Upper lobe of right lung (tissue), 1 donor: ENCODE measurements around the gene BMS1. TPM values are rescaled to one million over a fixed set of nuclear protein-coding genes. Genes with fewer than 3 reads are reported as not detected.
"Not testable (repeated sequence)": the region's sequence is repeated elsewhere in the genome, so short reads cannot be mapped to it uniquely, and the experiment has no call there.

ENCODE experiments used
- ATAC-seq: fragments of 200-7000 bp; cut with Tn5 transposase; one replicate; pipeline ENCODE4 v1.9.1; 2020; ENCODE audit warnings: mild to moderate bottlenecking, moderate library complexity
- DNase-seq: peaks from one replicate; pipeline ENCODE4 v3.0.0-alpha.2; 2020
- H3K27ac ChIP-seq: fragments of 200-600 bp; one replicate; pipeline ENCODE4 v1.8.0; 2022
- H3K27me3 ChIP-seq: fragments of 200-600 bp; one replicate; pipeline ENCODE4 v1.8.0; 2022; ENCODE audit warnings: mild to moderate bottlenecking
- H3K36me3 ChIP-seq: fragments of 200-600 bp; one replicate; pipeline ENCODE4 v1.8.0; 2022
- H3K4me1 ChIP-seq: fragments of 200-600 bp; one replicate; pipeline ENCODE4 v1.8.0; 2022
- H3K4me3 ChIP-seq: fragments of 200-600 bp; one replicate; pipeline ENCODE4 v1.8.0; 2022; ENCODE audit warnings: mild to moderate bottlenecking
- H3K9me3 ChIP-seq: fragments of 200-600 bp; one replicate; pipeline ENCODE4 v1.8.0; 2022
- intact Hi-C: fragments of 100-400 bp; cut with DNase I; formaldehyde crosslinking; loops from one replicate; pipeline ENCODE4 v1.11.0; 2022
- total RNA-seq: library from RNA; stranded (reverse); fragmentation: NEBNext Ultra II Directional; extraction: Animal tissue kit (Norgen Biotek cat#: 25700); gene quantifications from one replicate; pipeline ENCODE4 v1.2.1, GENCODE V29; 2021
- TF ChIP-seq, protein P1 (sequence below): fragments of 200-600 bp; IDR thresholded peaks from one replicate; pipeline ENCODE4 v1.8.0; 2022; ENCODE audit warnings: antibody characterized with exemption
- donor health status: DM: no; HTN: yes; CAD: no; lungs with severe emphysema.

Gene BMS1
- total RNA-seq, 1 donor from 2014 or later, result 13.0 TPM

DNA sequence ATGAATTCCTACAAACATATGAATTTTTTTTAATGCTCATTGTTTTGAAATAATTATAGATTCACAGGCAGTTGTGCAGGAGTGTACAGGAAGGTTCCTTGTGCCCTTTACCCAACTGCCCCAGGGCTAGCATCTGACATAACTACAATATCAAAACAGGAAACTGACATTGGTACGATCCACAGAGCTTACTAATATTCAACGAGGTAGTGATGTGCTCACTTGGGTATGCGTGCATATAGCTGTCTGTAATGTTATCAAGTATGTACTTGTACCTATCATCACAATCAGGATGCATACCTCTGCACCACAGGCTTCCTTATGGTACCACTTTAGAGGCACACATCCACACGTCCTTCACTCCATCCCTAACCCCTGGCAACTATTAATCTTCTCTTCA, 68.3 kb downstream of the BMS1 start:
- Histone ChIP-seq H3K27me3 (peaks cover 8% of the 10 kb centered on the region), H3K4me1 (no peaks in the 10 kb centered on the region), H3K4me3 (no peak overlapping the region), H3K27ac (no peak overlapping the region), H3K36me3 (no peaks in the 10 kb centered on the region), H3K9me3 (no peaks in the 10 kb centered on the region)
- ATAC-seq, result no peak
- no peak for DNase-seq
- intact Hi-C loops, result no loop called here
- TF ChIP-seq, protein P1, sequence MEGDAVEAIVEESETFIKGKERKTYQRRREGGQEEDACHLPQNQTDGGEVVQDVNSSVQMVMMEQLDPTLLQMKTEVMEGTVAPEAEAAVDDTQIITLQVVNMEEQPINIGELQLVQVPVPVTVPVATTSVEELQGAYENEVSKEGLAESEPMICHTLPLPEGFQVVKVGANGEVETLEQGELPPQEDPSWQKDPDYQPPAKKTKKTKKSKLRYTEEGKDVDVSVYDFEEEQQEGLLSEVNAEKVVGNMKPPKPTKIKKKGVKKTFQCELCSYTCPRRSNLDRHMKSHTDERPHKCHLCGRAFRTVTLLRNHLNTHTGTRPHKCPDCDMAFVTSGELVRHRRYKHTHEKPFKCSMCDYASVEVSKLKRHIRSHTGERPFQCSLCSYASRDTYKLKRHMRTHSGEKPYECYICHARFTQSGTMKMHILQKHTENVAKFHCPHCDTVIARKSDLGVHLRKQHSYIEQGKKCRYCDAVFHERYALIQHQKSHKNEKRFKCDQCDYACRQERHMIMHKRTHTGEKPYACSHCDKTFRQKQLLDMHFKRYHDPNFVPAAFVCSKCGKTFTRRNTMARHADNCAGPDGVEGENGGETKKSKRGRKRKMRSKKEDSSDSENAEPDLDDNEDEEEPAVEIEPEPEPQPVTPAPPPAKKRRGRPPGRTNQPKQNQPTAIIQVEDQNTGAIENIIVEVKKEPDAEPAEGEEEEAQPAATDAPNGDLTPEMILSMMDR, result no peak

DNA sequence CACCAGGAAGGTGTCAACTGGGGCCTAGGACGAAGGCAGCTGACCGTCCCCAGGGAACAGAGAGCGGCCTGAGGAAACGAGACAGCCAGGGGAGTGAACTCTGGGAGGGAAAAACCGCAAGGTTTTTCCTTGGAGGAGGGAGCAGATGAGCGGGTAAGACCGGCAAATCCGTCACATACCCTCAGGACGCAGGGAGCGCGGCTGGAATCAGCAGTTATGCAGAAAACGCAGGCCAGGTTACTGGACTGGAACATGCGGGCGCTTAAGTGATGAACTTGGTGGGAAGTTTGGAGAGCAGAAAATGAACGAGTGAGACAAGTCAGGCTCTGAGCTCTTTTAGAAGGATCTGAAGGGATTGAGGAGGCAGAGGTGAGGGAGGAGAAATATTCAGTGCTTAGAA, 76.7 kb downstream of the BMS1 start:
- Histone ChIP-seq H3K4me1 (no peaks in the 10 kb centered on the region), H3K27ac (no peak overlapping the region), H3K4me3 (no peak overlapping the region), H3K9me3 (no peaks in the 10 kb centered on the region), H3K36me3 (no peaks in the 10 kb centered on the region), H3K27me3 (peaks cover 27% of the 10 kb centered on the region)
- TF ChIP-seq, protein P1, result no peak
- ATAC-seq, result no peak
- no peak for DNase-seq
- intact Hi-C loops, result no loop called here

DNA sequence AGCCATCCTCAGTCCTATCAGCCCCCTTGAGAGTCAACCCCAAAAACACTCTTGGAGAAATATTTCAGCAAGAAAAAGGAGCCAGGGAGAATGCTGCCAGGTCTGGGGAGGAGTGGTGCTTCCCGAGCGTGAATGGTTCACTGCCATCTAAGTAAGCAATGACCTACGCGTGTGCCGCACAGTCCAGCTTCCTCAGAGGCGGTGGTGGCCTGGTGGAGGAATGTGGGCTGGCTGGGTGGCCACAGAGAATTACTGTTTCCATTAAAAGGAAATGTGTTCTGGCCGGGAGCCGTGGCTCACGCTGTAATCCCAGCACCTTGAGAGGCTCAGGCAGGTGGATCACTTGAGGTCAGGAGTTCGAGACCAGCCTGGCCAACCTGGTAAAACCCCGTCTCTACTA, 77.4 kb downstream of the BMS1 start:
- DNase-seq, H3K4me3 ChIP-seq, H3K27ac ChIP-seq, H3K4me1 ChIP-seq, intact Hi-C loops, H3K9me3 ChIP-seq, ATAC-seq, H3K36me3 ChIP-seq: not testable (repeated sequence)
- H3K27me3 ChIP-seq, result peaks cover 29% of the 10 kb centered on the region

DNA sequence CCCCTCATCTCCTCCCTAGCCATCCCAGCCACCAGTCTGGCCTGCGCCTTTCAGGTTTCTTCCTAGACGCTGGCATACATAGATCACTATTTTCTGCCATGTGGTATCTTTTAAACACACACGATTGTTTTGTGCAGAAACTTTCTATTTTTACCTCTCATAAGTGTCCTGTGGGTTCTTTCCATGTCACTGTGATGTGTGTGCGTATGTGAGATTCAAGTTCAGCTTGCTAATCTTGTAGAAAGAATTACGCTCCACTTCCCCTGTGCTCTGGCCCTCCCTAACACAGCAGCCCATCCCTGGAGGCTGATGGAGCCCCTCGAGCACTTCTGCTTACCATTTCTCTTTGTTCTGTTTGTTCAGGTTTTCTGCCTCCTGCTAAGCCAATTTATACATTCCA, 80.2 kb downstream of the BMS1 start:
- peaks cover 39% of the 10 kb centered on the region for H3K27me3 ChIP-seq
- H3K36me3 ChIP-seq, DNase-seq, H3K4me1 ChIP-seq, intact Hi-C loops, H3K9me3 ChIP-seq, H3K4me3 ChIP-seq, ATAC-seq, H3K27ac ChIP-seq: not testable (repeated sequence)

DNA sequence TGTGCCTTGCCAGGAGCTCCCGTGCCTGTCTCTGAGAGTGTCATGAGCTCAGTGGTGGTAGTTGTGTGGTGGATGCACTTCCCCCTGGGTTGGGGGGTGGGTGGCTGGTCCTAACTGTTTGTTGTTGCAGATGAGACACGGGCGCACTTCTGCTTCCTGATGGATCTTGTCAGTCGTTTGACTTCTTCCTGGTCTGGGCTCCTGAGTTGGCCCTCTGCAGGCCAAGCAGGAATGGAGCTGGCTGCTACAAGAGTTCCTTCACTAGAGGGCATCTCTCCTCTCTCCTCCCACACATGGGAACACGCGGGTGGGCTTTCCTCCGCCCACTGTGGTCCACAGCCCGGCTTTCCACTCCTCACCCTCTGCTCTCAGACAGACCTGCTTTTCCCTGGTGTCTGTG, 82.0 kb downstream of the BMS1 start:
- DNase-seq, result peak; percentile 61
- Histone ChIP-seq H3K27ac (no peak overlapping the region), H3K4me1 (peaks cover 4% of the 10 kb centered on the region), H3K27me3 (peaks cover 30% of the 10 kb centered on the region), H3K36me3 (no peaks in the 10 kb centered on the region), H3K4me3 (no peak overlapping the region), H3K9me3 (no peaks in the 10 kb centered on the region)
- TF ChIP-seq, protein P1, result no peak
- no peak for ATAC-seq
- intact Hi-C loops, result no loop called here

DNA sequence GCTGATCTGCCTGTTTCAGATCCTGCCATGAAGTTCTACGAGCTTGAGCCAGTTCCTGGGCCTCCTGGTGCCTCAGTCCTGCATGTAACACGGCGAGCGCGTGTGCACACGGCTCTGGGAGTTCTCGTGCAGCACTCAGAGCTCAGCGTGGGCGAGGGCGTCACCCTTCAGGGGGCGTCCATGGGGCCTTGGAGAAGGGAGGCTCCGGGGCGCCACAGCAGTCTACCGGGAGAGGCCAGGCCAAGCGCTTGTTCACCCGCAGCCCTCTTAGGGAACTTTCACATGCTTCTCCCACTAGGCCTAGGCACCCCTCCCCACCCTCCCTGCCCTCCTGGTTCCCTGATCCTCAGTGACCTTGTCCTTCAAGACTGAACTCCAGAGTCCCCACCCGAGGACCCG, 83.1 kb downstream of the BMS1 start:
- DNase-seq (no peak), ATAC-seq (no peak)
- no peaks in the 10 kb centered on the region for H3K36me3 ChIP-seq
- intact Hi-C loops, result loop anchor here (5.0 kb wide), 1 partner anchor 242 kb away; no protein-coding TSS in a partner anchor
- no peak overlapping the region for H3K4me3 ChIP-seq
- peaks cover 4% of the 10 kb centered on the region for H3K4me1 ChIP-seq
- H3K27ac ChIP-seq, result no peak overlapping the region
- TF ChIP-seq, protein P1, result no peak
- no peaks in the 10 kb centered on the region for H3K9me3 ChIP-seq
- H3K27me3 ChIP-seq, result peaks cover 20% of the 10 kb centered on the region
